HG03139 (cell line): ENCODE measurements around the gene RYR1.
"Not testable (repeated sequence)": the region's sequence is repeated elsewhere in the genome, so short reads cannot be mapped to it uniquely, and the experiment has no call there.

Source experiments
- ATAC-seq: cut with Tn5 transposase; IDR thresholded peaks from one replicate; pipeline ENCODE4 v1.9.1; 2021; ENCODE audit not compliant: unreplicated experiment

RYR1 gene

DNA sequence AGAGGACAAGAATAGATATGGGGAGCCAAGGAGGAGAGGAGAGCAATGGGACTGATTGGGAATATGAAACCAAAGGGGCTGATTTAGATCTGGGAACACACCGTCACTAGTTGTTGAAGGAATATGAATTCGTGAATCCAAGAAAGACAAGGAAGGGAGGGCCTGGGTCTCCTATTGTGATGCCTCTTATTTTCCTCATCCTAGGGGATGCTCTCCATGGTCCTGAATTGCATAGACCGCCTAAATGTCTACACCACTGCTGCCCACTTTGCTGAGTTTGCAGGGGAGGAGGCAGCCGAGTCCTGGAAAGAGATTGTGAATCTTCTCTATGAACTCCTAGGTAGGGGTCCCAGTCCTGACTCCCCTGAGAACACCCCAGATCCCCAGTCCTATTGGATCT lies 21.5 kb downstream of the RYR1 start:
- no peak for ATAC-seq

DNA sequence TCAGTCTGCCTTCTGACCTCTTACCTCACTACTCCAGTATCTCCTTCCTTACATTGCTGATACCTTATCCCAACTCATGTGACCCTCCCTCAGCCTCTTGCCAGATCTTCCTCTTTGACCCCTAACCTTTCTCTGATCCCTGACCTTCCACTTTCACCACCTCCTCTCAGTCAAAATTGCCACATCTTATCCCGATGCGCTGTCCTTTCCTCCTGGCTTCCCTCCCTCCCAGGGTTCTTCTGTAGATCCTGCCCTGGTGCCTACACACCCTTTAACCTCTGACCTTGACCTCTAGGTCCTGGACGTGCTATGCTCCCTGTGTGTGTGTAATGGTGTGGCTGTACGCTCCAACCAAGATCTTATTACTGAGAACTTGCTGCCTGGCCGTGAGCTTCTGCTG lies 23.7 kb downstream of the RYR1 start:
- ATAC-seq, result no peak

DNA sequence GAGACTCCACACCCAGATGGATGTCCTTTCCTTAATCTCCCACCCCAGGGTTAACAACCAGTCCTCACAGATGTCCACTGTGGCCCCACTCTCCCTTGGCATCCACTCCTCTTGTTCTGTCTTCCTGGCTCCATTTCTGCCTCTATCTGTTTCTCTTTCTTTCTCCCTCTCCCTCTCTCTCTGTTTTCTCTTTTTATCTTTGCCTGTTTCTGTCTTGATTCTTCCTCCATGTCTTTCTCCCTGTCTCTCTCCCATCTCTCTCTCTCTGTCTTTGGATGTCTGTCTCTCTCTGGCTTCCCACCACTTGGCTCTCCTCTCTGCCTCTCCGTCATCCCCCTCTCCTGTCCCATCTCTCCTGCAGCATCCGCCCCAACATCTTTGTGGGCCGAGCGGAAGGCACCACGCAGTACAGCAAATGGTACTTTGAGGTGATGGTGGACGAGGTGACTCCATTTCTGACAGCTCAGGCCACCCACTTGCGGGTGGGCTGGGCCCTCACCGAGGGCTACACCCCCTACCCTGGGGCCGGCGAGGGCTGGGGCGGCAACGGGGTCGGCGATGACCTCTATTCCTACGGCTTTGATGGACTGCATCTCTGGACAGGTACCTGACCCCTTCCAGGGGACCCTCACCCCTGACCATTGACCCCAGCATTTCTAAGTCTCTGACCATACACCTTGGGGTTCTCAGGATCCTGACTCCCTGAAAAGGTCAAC lies 24.4 kb downstream of the RYR1 start:
- no peak for ATAC-seq

GRCh38 chr19:38458991-38459390 lies 25.5 kb downstream of the RYR1 start:
- ATAC-seq, result no peak

DNA sequence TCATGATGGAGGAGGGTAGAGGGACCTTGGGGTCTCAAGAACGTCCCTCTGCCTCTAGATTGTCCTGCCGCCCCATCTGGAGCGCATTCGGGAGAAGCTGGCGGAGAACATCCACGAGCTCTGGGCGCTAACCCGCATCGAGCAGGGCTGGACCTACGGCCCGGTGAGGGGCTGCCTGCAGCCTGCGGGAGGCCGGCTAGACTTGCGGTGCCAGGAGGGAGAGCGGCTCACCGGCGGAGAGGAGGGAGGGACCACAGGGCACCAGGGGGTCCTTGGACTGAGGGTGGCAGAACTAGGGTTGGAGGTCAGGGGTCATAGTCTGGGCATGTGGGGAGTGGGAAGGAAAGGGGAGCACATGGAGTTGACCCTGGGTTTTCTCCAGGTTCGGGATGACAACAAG lies 29.9 kb downstream of the RYR1 start:
- ATAC-seq, result no peak

- ATAC-seq, result no peak
Measured at GRCh38 chr19:38464421-38465082, 31.1 kb downstream of the RYR1 start.

DNA sequence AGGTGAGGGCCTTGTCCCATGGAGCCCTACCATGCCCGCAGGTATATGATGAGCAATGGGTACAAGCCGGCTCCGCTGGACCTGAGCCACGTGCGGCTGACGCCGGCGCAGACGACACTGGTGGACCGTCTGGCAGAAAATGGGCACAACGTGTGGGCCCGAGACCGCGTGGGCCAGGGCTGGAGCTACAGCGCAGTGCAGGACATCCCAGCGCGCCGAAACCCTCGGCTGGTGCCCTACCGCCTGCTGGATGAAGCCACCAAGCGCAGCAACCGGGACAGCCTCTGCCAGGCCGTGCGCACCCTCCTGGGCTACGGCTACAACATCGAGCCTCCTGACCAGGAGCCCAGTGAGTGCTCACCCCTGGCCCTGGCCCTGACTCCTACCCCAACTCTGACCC lies 32.6 kb downstream of the RYR1 start:
- ATAC-seq, result no peak

- ATAC-seq, result no peak
Measured at GRCh38 chr19:38467541-38468525, 34.3 kb downstream of the RYR1 start.

GRCh38 chr19:38469151-38469550 lies 35.7 kb downstream of the RYR1 start:
- no peak for ATAC-seq

DNA sequence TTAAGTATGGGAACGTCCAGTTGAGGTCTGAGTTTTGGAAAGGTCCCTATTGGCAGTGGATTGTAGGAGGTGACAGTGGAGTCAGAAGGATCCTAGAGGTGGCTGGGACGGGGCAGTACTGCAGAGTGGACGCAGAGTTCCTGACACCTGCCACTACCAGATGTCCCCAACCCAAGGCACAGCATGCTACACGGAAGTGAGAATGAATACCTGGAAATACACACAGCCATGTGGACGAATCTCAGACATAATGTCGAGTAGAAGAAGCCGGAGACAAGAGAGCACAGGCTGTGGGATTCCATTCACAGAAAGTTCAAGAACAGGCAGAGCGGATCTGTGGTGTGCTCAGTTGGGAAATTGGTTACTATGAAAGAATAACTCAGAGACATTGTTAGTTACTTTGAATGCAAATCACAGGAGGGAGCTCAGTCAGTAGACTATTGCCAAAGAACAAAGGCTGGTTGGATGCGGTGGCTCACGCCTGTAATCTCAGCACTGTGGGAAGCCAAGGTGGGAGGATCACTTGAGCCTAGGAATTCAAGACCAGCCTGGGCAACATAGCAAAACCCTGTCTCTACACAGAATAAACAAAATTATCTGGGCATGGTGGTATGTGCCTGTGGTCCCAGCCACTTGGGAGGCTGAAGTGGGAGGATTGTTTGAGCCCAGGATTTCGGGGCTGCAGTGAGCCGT lies 37.4 kb downstream of the RYR1 start:
- ATAC-seq, result no peak

DNA sequence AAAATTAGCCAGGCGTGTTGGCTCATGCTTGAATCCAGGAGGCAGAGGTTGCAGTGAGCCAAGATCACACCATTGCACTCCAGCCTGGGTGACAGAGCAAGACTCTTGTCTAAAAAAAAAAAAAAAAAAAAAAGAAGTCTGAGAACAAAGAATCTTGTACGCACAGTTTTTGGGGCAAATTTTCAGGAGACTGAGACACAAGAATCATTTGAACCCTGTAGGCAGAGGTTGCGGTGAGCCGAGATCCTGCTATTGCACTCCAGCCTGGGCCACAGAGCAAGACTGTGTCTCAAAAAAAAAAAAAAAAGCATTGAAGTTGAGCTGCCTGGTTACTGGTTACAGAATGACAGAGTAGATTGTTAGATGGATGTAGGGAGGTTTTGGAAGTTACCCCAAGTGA lies 39.2 kb downstream of the RYR1 start:
- not testable (repeated sequence) for ATAC-seq

DNA sequence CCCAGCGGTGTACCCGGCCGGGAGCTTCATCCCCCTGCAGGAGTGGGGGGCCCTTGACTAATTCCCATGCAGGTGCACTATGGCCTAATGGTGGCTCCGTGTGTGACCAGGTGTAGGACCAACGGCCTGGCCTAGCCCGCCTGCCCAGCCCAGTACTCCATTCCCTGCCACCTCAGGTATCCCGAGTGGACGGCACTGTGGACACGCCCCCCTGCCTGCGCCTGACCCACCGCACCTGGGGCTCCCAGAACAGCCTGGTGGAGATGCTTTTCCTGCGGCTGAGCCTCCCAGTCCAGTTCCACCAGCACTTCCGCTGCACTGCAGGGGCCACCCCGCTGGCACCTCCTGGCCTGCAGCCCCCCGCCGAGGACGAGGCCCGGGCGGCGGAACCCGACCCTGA lies 39.7 kb downstream of the RYR1 start:
- no peak for ATAC-seq

GRCh38 chr19:38475176-38475575 lies 41.7 kb downstream of the RYR1 start:
- no peak for ATAC-seq

DNA sequence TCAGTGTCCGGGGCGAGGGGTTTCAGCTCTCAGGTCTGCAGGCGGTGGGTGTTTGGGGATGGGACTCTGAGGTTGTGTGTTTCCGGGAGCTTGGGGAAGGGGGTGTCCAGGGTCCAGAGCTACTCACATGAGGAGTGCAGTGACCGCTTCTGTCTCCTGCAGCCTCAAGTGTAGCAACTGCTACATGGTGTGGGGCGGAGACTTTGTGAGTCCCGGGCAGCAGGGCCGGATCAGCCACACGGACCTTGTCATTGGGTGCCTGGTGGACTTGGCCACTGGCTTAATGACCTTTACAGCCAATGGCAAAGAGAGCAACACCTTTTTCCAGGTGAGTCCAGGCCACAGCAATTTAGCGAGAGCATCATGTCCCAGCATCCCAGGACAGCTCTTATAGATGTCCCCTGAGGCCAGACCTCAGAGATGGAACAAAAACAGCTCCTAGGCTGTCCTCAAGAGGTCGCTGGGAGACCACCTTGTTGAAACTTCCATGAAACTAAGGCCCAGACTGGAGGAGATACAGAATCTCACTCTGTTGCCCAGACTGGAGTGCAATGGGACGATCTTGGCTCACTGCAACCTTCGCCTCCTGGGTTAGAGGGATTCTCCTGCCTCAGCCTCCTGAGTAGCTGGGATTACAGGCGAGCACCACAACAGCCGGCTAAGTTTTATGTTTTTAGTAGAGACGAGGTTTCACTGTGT lies 44.9 kb downstream of the RYR1 start:
- ATAC-seq, result no peak

GRCh38 chr19:38482496-38482895 lies 49.0 kb downstream of the RYR1 start:
- ATAC-seq, result no peak

DNA sequence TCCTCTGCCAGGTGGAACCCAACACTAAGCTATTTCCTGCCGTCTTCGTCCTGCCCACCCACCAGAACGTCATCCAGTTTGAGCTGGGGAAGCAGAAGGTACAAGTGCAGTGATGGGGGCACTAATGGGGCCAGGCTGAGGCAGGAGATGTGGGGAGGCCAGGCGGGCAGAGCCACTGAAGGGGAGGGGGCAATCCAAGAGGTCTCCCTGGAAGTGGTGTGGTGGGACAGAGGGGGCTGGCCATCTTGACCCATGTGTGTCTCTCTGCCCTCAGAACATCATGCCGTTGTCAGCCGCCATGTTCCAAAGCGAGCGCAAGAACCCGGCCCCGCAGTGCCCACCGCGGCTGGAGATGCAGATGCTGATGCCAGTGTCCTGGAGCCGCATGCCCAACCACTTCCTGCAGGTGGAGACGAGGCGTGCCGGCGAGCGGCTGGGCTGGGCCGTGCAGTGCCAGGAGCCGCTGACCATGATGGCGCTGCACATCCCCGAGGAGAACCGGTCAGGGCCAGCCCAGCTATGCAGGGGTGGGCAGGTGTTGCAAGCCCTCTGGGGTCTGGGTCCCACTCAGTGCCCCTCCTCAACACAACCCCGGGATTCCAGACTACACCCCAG lies 49.6 kb downstream of the RYR1 start:
- ATAC-seq, result no peak

GRCh38 chr19:38484747-38485146 lies 51.3 kb downstream of the RYR1 start:
- ATAC-seq, result no peak

GRCh38 chr19:38485541-38486285 lies 52.2 kb downstream of the RYR1 start:
- no peak for ATAC-seq

- ATAC-seq, result no peak
Measured at GRCh38 chr19:38486731-38487336, 53.3 kb downstream of the RYR1 start.
